PC-9 (cell line): ENCODE measurements around the gene MYO19. TPM values are rescaled to one million over a fixed set of nuclear protein-coding genes. Genes with fewer than 3 reads are reported as not detected.
"Not testable (repeated sequence)": the region's sequence is repeated elsewhere in the genome, so short reads cannot be mapped to it uniquely, and the experiment has no call there.

ENCODE experiments used
- BruUV-seq: library from RNA; stranded (reverse); fragments of 400-500 nt; replicated peaks from 2 replicates; lab custom pipeline; 2021; lab: Mats Ljungman, UMichigan
- CTCF ChIA-PET: fragments of 300-600 bp; sonication (Branson Sonifier 250); formaldehyde crosslinking; loops from one replicate; lab custom pipeline; 2022; ENCODE audit warnings: antibody characterized with exemption; lab: Charles Lee
- POLR2A ChIA-PET: fragments of 300-600 bp; sonication (Branson Sonifier 250); formaldehyde crosslinking; loops from one replicate; lab custom pipeline; 2022; ENCODE audit warnings: antibody characterized with exemption; ENCODE audit not compliant: unreplicated experiment; lab: Charles Lee
- DNase-seq, 2 experiments: peaks; one replicate each; pipeline versions ENCODE4 v3.0.0 to v3.0.0-alpha.2; 2015 to 2022; ENCODE audit warnings: mixed read lengths in 1 of 2
- H2AFZ ChIP-seq: fragments of 200-600 bp; sonication (generic); 2 replicates; pipeline ENCODE4 v1.8.1; 2017; ENCODE audit warnings: antibody characterized with exemption
- H3F3A ChIP-seq: fragments of 200-600 bp; sonication (generic); 2 replicates; pipeline ENCODE4 v1.8.1; 2017; ENCODE audit warnings: antibody characterized with exemption, mild to moderate bottlenecking, low read depth; ENCODE audit not compliant: insufficient read depth
- H3K27ac ChIP-seq: fragments of 200-600 bp; sonication (generic); 2 replicates; pipeline ENCODE4 v1.6.1; 2016; ENCODE audit warnings: mixed run types
- H3K27me3 ChIP-seq: fragments of 200-600 bp; sonication (generic); 2 replicates; pipeline ENCODE4 v1.6.1; 2016; ENCODE audit warnings: low read depth, mixed run types; ENCODE audit not compliant: insufficient read depth
- H3K36me3 ChIP-seq: fragments of 200-600 bp; sonication (generic); 2 replicates; pipeline ENCODE4 v1.6.1; 2016; ENCODE audit warnings: low read depth, mixed run types
- H3K4me1 ChIP-seq: fragments of 200-600 bp; sonication (generic); replicated peaks from 2 replicates; pipeline ENCODE4 v1.6.1; 2016; ENCODE audit warnings: mixed run types; ENCODE audit not compliant: insufficient read depth
- H3K4me2 ChIP-seq: fragments of 200-600 bp; sonication (generic); 2 replicates; pipeline ENCODE4 v1.6.1; 2017; ENCODE audit warnings: mixed run types
- H3K4me3 ChIP-seq: fragments of 200-600 bp; sonication (generic); 2 replicates; pipeline ENCODE4 v1.6.1; 2016; ENCODE audit warnings: mixed run types
- H3K79me2 ChIP-seq: fragments of 200-600 bp; sonication (generic); 2 replicates; pipeline ENCODE4 v1.6.1; 2017; ENCODE audit warnings: low read depth, mixed run types
- H3K9me2 ChIP-seq: fragments of 200-600 bp; sonication (generic); 2 replicates; pipeline ENCODE4 v1.8.1; 2017; ENCODE audit warnings: mild to moderate bottlenecking; ENCODE audit not compliant: insufficient read depth
- H3K9me3 ChIP-seq: fragments of 200-600 bp; sonication (generic); 2 replicates; pipeline ENCODE4 v1.8.1; 2016; ENCODE audit warnings: low read depth; ENCODE audit not compliant: insufficient read depth
- H4K20me1 ChIP-seq: fragments of 200-600 bp; sonication (generic); 2 replicates; pipeline ENCODE4 v1.8.1; 2017; ENCODE audit not compliant: insufficient read depth
- EZH2 ChIP-seq: fragments of 200-600 bp; sonication (generic); IDR thresholded peaks from 2 replicates; pipeline ENCODE4 v1.8.0; 2017; ENCODE audit warnings: antibody characterized with exemption, low read depth
- intact Hi-C: fragments of 100-400 bp; cut with micrococcal nuclease; formaldehyde crosslinking; loops from one replicate; pipeline ENCODE4 v1.10.0; 2022; ENCODE audit not compliant: unreplicated experiment
- total RNA-seq: library from RNA; stranded (reverse); gene quantifications from 2 replicates; pipeline ENCODE4 v1.2.3, GENCODE V29; 2021
- TF ChIP-seq, protein P1 (sequence below): fragments of 200-600 bp; sonication (generic); conservative IDR thresholded peaks from 2 replicates; pipeline ENCODE4 v1.6.1; 2017; ENCODE audit warnings: mixed run types, antibody characterized with exemption, mild to moderate bottlenecking, moderate library complexity

The MYO19 gene
- total RNA-seq, 1 experiment from 2014 or later = 110 TPM

DNA sequence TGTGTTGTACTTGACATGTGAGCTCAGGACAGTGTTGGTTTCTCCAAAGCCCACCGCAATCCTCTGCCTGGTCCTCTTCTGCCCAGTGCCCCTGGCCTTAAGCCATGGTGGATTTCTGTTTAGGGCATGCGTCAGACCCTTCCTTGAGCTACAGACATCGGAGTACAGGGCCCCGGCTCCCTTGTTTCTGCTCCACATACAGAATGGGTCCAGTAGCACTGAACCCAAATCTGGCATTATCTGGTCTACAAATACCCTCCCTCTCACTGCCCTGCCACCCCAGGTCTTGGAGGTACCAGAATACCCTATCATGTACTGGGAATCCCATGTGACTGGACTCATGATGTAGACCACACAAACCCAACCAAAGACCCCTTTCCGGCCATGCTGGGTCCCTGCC, 75.6 kb downstream of the MYO19 start:
- BruUV-seq = no TSS peak
- Histone ChIP-seq H2AFZ (no peak overlapping the region), H3K9me3 (no peaks in the 10 kb centered on the region), H3K9me2 (no peaks in the 10 kb centered on the region), H4K20me1 (no peaks in the 10 kb centered on the region), H3K27me3 (peaks cover 82% of the 10 kb centered on the region), H3K27ac (no peak overlapping the region), H3K4me1 (no peaks in the 10 kb centered on the region), H3K4me3 (no peak overlapping the region), H3K79me2 (no peaks in the 10 kb centered on the region), H3K36me3 (no peaks in the 10 kb centered on the region), H3F3A (no peaks in the 10 kb centered on the region), H3K4me2 (no peak overlapping the region)
- no peak for DNase-seq
- CTCF ChIA-PET = no interaction called here
- intact Hi-C loops = no loop called here
- TF ChIP-seq, protein P1, sequence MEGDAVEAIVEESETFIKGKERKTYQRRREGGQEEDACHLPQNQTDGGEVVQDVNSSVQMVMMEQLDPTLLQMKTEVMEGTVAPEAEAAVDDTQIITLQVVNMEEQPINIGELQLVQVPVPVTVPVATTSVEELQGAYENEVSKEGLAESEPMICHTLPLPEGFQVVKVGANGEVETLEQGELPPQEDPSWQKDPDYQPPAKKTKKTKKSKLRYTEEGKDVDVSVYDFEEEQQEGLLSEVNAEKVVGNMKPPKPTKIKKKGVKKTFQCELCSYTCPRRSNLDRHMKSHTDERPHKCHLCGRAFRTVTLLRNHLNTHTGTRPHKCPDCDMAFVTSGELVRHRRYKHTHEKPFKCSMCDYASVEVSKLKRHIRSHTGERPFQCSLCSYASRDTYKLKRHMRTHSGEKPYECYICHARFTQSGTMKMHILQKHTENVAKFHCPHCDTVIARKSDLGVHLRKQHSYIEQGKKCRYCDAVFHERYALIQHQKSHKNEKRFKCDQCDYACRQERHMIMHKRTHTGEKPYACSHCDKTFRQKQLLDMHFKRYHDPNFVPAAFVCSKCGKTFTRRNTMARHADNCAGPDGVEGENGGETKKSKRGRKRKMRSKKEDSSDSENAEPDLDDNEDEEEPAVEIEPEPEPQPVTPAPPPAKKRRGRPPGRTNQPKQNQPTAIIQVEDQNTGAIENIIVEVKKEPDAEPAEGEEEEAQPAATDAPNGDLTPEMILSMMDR = no peak
- TF ChIP-seq EZH2 = no peak
- POLR2A ChIA-PET = no interaction called here

DNA sequence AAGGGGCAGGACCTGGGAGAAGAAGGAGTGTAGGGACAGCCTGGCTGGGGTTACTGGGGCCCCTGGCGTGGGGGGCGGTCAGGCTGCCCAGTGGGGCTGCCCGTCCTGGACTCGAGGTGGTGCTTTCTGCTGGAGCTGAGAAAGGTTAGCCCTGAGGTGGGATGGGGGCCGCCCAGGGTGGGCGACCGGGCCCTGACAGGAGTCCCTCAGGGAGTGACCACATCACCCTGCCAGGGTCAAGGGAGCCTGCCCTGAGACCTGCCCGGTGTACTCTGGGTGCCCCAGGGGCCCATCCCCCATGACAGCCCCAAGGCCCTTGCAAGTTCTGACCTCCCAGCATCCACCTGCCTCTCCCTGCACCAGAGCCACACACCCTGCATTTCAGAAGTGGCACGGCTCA, 77.0 kb downstream of the MYO19 start:
- H3K4me3 ChIP-seq, H3K9me3 ChIP-seq, H4K20me1 ChIP-seq, intact Hi-C loops, H3F3A ChIP-seq, H3K4me1 ChIP-seq, H3K9me2 ChIP-seq, H2AFZ ChIP-seq, DNase-seq, BruUV-seq, H3K79me2 ChIP-seq, H3K4me2 ChIP-seq, H3K27ac ChIP-seq, CTCF ChIA-PET, H3K36me3 ChIP-seq: not testable (repeated sequence)
- H3K27me3 ChIP-seq = peaks cover 71% of the 10 kb centered on the region
- POLR2A ChIA-PET = interaction anchor here (0.6 kb wide), 1 partner anchor 475 kb away, joined by 3 read pairs; no protein-coding TSS in a partner anchor

DNA sequence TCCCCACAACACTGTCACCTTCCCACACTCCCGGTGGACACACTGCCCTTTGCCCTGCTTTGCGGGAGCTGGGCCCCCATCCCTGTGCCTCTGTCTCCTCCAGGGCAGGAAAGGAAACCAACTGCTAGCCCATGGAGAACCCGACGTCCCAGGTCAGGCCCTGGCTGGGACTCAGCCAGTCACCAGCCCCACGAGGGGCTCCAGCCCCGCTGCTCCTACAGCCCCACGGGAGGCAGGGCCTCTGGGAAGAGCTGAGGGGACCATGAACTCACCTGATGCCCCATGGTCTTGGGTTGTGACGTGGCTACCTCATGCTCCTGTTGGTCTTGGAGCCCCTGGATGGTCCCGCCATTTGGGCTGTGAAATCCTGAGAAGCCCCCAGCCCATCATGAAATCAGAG, 81.8 kb downstream of the MYO19 start:
- H3K79me2 ChIP-seq, H3K27ac ChIP-seq, H3K4me1 ChIP-seq, intact Hi-C loops, H4K20me1 ChIP-seq, POLR2A ChIA-PET, H3K9me2 ChIP-seq, H3K4me3 ChIP-seq, H3K36me3 ChIP-seq, CTCF ChIA-PET, H3F3A ChIP-seq, BruUV-seq, H3K9me3 ChIP-seq, H3K4me2 ChIP-seq, H2AFZ ChIP-seq, DNase-seq: not testable (repeated sequence)
- H3K27me3 ChIP-seq = peaks cover 28% of the 10 kb centered on the region

DNA sequence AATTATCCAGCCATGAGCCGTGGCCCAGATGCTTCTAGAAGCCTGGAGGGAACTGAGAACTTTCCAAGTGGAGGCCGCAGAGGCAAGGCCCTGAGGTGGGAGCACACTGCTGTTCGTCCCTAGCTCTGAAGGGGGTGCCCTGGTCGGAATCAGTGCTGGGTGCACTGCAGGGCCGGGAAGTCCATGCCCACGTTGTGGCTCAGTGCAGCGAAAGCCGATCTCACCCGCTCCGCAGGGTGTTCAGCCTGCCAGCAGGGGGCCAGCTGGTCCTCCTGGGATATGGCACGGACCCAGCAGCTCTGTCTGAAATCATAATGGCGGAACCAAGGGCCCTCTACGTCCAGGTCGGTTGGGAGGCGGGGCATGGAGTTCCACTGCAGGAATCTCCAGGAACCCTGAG, 84.7 kb downstream of the MYO19 start:
- H2AFZ ChIP-seq, H3K27me3 ChIP-seq, DNase-seq, POLR2A ChIA-PET, H3F3A ChIP-seq, H3K9me3 ChIP-seq, H3K9me2 ChIP-seq, H3K27ac ChIP-seq, H4K20me1 ChIP-seq, intact Hi-C loops, H3K4me3 ChIP-seq, BruUV-seq, H3K36me3 ChIP-seq, H3K79me2 ChIP-seq, H3K4me1 ChIP-seq, CTCF ChIA-PET, H3K4me2 ChIP-seq: not testable (repeated sequence)

Other genes starting within 250 kb of the MYO19 start
- not detected in 2 replicates for gene TBC1D3G, start 211.0 kb downstream of the MYO19 start, total RNA-seq
- gene TBC1D3H, start 146.4 kb downstream of the MYO19 start, total RNA-seq = not detected in 2 replicates
- gene ZNHIT3, start 48.2 kb downstream of the MYO19 start, total RNA-seq = 32.1 and 35.5 TPM in 2 replicates
- 6.3 and 8.0 TPM in 2 replicates for gene PIGW, start 119 bp upstream of the MYO19 start, total RNA-seq
- gene GGNBP2, start 10.1 kb upstream of the MYO19 start, total RNA-seq = 51.4 and 59.6 TPM in 2 replicates
- 18.0 and 24.2 TPM in 2 replicates for gene DHRS11, start 57.0 kb upstream of the MYO19 start, total RNA-seq
- 9.6 and 10.9 TPM in 2 replicates for gene MRM1, start 66.7 kb upstream of the MYO19 start, total RNA-seq